AG08396 (cell line): ENCODE results near the gene RAB11FIP2.

Source experiments
- DNase-seq: peaks from one replicate; pipeline ENCODE4 v3.0.0; 2012; ENCODE audit warnings: low spot score, mixed read lengths

RAB11FIP2 gene

GRCh38 chr10:117980755-117981702, 65.7 kb downstream of the RAB11FIP2 start:
- DNase-seq = no peak

GRCh38 chr10:117980216-117980615, 66.5 kb downstream of the RAB11FIP2 start:
- peak; percentile 46 for DNase-seq

DNA sequence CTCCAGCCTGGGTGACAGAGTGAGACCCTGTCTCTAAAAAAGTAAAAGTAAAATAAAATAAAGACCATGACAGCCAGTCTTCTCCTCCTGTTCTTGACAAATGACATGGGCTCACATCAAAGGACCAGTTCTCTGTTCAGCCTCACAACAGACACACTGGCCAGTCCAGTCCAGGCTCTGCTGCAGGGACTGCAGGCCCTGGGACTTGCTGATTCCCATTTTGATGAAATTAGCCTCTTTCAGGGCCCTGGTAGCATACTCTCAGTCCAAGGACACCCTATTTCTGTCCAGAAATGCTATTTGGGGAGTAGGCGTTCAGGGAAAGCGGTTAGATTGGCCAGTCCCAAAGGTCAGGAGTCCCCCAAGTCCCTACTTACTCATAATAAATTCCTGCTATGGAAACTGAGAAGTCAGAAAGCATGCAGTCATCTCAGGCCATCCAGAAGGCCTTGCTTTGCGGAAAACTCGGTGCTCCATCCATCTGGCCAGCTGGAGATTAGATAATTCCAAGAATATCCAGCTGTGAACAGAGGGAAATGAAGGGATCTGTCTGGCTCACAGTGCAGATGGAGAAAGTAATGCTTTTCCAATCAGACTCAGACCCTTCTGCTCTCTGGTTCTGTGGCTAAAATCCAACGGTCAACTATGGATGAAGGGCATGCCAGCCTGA, 74.4 kb downstream of the RAB11FIP2 start:
- DNase-seq = no peak

GRCh38 chr10:117970962-117971361, 75.8 kb downstream of the RAB11FIP2 start:
- no peak for DNase-seq

GRCh38 chr10:117969592-117969991, 77.1 kb downstream of the RAB11FIP2 start:
- DNase-seq = no peak

DNA sequence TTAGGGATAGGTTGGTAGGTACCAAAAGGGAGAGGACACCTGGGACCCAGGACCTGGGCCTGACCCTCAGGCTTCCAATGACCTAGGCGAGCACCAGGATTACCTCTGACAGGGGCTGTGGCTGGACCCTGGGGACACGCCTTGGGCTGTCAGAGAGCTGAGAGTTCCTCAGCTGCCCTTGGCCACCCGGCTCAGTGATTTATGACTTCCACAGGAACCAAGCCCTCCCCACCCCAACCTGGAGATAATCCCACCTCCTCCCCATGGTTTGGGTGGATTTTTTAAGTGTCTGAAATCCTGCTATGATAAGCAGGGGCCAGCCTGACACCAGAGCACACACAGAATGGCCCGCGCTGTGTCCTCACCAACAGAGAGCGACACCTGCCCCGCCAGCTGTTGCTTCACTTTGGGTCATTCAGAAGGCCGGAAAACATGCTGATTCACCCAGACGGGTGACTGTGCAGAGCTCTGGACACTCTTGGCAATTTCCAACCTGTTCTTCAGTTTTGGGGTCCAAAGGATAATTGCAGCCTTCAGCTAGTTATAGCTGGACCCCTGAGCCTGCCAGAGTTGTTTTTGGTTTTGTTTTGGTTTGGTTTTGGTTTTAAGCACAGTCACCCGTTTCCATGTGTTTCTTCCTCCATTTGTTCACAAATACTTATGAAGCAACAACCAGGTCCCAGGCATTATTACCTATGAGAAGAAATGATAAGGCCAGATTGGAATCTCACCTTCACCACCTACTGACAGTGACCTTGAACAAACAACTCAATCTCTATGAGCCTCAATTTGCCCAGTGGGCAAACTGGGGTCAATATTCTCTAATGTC, 78.2 kb downstream of the RAB11FIP2 start:
- DNase-seq = no peak

DNA sequence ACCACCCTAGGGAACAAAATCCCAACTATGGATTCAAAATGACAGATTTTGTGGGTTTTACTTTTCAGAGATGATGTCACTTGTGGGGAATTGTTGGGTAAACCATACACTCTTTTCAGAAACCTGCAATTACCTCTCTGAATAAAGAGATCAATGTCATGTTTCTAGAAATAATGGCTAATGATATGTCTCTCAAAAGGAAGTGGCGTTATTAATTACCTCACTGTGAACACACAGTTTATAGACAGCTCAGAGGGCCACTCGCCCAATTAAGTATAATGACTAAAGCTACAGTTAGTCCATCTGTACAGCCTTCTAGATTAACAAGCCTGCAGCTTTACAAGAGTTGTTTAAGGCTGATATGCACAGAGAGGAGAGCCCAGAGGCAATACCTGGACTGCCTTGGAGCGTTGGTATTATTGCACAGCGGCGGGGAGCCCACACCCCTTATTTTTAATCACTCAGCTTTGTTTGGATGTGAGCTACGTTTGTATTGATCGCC, 79.5 kb downstream of the RAB11FIP2 start:
- DNase-seq = no peak

DNA sequence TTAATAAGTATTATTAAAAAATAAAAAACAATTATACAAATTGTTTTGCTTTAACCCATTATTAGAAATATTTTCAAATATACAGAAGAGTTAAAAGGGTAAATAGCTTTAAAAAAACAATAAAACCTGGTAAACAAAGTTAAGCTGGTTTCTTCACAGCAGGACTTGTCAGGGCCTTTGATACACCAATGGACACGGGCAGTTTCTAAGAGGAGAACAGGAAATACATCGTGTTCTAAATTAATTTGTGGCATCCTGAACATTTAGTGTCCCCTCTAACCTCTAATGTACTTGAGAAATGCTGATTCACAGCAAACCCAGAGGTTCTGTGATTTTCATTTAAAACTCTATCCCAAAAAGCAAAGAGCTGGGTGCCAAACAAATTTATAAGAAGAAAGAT, 80.8 kb downstream of the RAB11FIP2 start:
- DNase-seq = no peak

DNA sequence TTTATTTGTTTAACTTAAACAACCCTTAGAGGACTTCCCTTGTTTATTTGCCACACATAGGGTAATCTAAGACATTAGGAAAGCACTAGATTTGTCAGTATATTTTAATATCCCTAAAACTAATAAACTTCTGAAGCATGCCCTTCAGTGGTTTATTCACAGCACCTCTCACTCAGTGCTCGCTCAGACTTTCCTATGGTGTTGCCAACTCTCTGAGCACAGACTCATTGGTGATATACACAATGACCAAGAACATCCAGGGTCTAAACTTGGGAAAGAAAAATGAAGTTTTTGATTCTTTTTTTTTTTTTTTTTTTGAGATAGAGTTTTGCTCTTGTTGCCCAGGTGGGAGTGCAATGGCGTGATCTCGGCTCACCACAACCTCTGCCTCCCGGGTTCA, 82.2 kb downstream of the RAB11FIP2 start:
- DNase-seq = no peak

DNA sequence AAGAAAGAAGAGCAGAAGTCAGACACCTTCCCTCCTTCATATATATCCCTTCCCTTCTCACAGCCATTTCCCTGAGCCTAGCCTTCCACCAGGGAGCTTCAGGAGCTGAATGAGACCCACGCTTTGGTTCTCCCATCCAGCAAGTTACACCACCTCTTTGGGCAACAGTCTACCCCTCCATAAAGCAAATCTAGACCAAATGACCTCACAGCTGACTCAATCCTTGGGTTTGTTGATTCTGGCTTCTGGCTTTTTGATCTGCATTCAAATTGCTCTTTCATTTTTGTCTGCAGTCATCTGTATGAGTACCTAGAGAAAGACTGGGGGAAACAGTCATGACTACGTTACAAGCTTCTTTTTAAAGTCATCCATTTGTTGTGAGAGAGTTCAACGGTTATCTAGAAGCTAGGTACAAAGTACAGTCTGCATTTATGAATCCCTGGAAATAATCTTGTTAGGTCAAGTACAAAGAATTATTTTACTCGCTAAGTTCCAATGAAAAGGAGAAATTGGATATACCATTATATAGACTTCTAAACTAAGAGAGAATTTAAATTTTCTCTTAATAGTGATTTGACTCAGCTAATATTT, 86.3 kb downstream of the RAB11FIP2 start:
- no peak for DNase-seq

DNA sequence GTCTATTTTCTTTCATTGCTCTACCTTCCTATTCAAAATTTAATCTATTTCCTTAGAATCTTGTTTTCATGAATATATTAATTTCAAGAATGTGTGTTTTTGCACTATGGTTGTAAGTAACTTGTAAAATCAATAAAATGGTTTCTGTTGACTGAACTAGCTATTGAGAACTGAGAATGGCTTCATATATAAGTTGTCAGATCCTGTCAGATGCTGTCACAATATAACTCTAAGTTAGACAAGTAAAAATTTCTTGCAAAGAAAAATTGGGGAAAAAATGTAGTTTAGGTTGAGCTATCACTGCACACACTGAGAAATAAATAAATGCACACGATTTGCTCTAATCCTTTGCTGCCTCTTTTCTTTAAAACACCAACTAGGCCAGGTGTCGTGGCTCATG, 89.8 kb downstream of the RAB11FIP2 start:
- DNase-seq = no peak

DNA sequence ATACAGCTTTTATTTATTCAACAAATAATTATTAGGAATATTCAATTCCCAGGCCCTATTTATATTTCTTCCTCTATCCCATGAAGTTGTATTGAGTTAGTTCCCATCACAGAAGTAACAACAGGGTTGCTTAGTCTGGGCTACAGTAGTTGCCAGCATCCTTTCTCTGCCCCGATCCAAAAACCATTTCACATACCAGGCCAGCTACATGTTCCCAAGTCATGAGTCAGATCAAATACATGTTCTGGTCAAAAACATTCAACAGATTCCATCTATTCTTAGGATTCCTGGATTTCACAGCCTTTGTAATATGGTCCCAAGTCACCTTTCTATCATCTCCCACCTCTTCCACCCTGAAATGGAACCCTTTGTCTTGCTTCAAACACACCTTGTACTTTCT, 91.6 kb downstream of the RAB11FIP2 start:
- no peak for DNase-seq
